HEK293 (cell line): ENCODE data around the gene RNF144A.

ENCODE experiments used
- CTCF ChIA-PET: fragments of 350-600 bp; formaldehyde crosslinking; extraction: SDS; loops from one replicate; lab custom pipeline; 2021; ENCODE audit warnings: antibody characterized with exemption; lab: Yijun Ruan, JAX
- POLR2A ChIA-PET: fragments of 300-600 bp; formaldehyde crosslinking; extraction: SDS; loops from one replicate; lab custom pipeline; 2020; ENCODE audit warnings: antibody characterized with exemption, inconsistent platforms; lab: Yijun Ruan, JAX
- H3K27ac ChIP-seq: fragments of 200-500 bp; sonication (Bioruptor generic); 2 replicates; pipeline ENCODE4 v1.5.1; 2014; ENCODE audit warnings: low read depth, low read length, control low read depth, inconsistent platforms; ENCODE audit errors: extremely low read depth
- H3K36me3 ChIP-seq, 2 experiments: fragments of 200-500 bp in 1 of 2; sonication (Bioruptor generic) in 1 of 2; 1 replicate in 1 of 2; 2 replicates in 1 of 2; pipeline ENCODE4 v1.5.1; 2014 to 2017; ENCODE audit warnings: inconsistent platforms in 2 of 2, low read length in 2 of 2; ENCODE audit not compliant: control insufficient read depth in 2 of 2, insufficient read depth in 1 of 2
- H3K4me1 ChIP-seq: fragments of 200-500 bp; sonication (Bioruptor generic); 2 replicates; pipeline ENCODE4 v1.5.1; 2014; ENCODE audit warnings: mild to moderate bottlenecking, low read length, inconsistent platforms; ENCODE audit not compliant: control insufficient read depth, insufficient read depth
- H3K4me3 ChIP-seq: 2 replicates; pipeline ENCODE4 v1.5.1; 2011; ENCODE audit warnings: low read depth, mild to moderate bottlenecking, control low read depth, low read length, moderate library complexity
- H3K9me3 ChIP-seq: fragments of 200-500 bp; sonication (Bioruptor generic); 2 replicates; pipeline ENCODE4 v1.5.1; 2014; ENCODE audit warnings: low read depth, low read length, inconsistent platforms; ENCODE audit not compliant: control insufficient read depth, insufficient read depth
- OSR2 ChIP-seq: fragments of 450-650 bp; formaldehyde crosslinking; IDR thresholded peaks from 2 replicates; pipeline ENCODE4 v1.5.1; 2016; ENCODE audit warnings: missing biosample characterization, missing genetic modification characterization
- OVOL3 ChIP-seq: fragments of 450-650 bp; formaldehyde crosslinking; IDR thresholded peaks from 2 replicates; pipeline ENCODE4 v1.5.1; 2016; ENCODE audit warnings: missing biosample characterization, missing genetic modification characterization
- TCF7L2 ChIP-seq: IDR thresholded peaks from 2 replicates; pipeline ENCODE4 v1.6.1; 2011; ENCODE audit warnings: low read depth, mild to moderate bottlenecking, inconsistent platforms, low read length, moderate library complexity, borderline replicate concordance
- ZNF112 ChIP-seq: fragments of 450-650 bp; formaldehyde crosslinking; IDR thresholded peaks from 2 replicates; pipeline ENCODE4 v1.5.0; 2017; ENCODE audit warnings: missing biosample characterization, missing genetic modification characterization
- ZNF16 ChIP-seq: fragments of 450-650 bp; formaldehyde crosslinking; IDR thresholded peaks from 2 replicates; pipeline ENCODE4 v1.5.1; 2016; ENCODE audit warnings: low read depth, missing biosample characterization, missing genetic modification characterization
- ZNF211 ChIP-seq: fragments of 450-650 bp; formaldehyde crosslinking; IDR thresholded peaks from 2 replicates; pipeline ENCODE4 v1.5.1; 2016; ENCODE audit warnings: low read depth, missing biosample characterization, missing genetic modification characterization
- ZNF223 ChIP-seq: fragments of 450-650 bp; formaldehyde crosslinking; IDR thresholded peaks from 2 replicates; pipeline ENCODE4 v1.5.1; 2016; ENCODE audit warnings: missing biosample characterization, missing genetic modification characterization
- ZNF266 ChIP-seq: fragments of 450-650 bp; formaldehyde crosslinking; IDR thresholded peaks from 2 replicates; pipeline ENCODE4 v1.5.1; 2016; ENCODE audit warnings: missing biosample characterization, missing genetic modification characterization, low read depth
- ZNF274 ChIP-seq, 2 experiments: fragments of 200-500 bp in 1 of 2; fragments of 450-650 bp in 1 of 2; sonication (Bioruptor generic) in 1 of 2; formaldehyde crosslinking in 1 of 2; IDR thresholded peaks; 2 replicates each; pipeline versions ENCODE4 v1.5.1 to v1.6.1; 2014 to 2016; ENCODE audit warnings: borderline replicate concordance in 1 of 2, inconsistent platforms in 1 of 2, low read length in 1 of 2, missing biosample characterization in 1 of 2, missing genetic modification characterization in 1 of 2
- ZNF366 ChIP-seq: fragments of 450-650 bp; formaldehyde crosslinking; conservative IDR thresholded peaks from 2 replicates; pipeline ENCODE4 v1.5.1; 2016; ENCODE audit warnings: missing biosample characterization, missing genetic modification characterization
- ZNF548 ChIP-seq: fragments of 450-650 bp; formaldehyde crosslinking; IDR thresholded peaks from 2 replicates; pipeline ENCODE4 v1.5.1; 2016; ENCODE audit warnings: missing biosample characterization, missing genetic modification characterization
- ZNF560 ChIP-seq: fragments of 450-650 bp; formaldehyde crosslinking; IDR thresholded peaks from 2 replicates; pipeline ENCODE4 v1.5.1; 2017; ENCODE audit warnings: missing biosample characterization, missing genetic modification characterization, borderline replicate concordance
- ZNF610 ChIP-seq: fragments of 450-650 bp; formaldehyde crosslinking; IDR thresholded peaks from 2 replicates; pipeline ENCODE4 v1.5.1; 2016; ENCODE audit warnings: missing biosample characterization, missing genetic modification characterization, borderline replicate concordance
- ZNF621 ChIP-seq: fragments of 450-650 bp; formaldehyde crosslinking; IDR thresholded peaks from 2 replicates; pipeline ENCODE4 v1.5.1; 2017; ENCODE audit warnings: missing biosample characterization, missing genetic modification characterization
- ZNF629 ChIP-seq: fragments of 450-650 bp; formaldehyde crosslinking; IDR thresholded peaks from 2 replicates; pipeline ENCODE4 v1.5.1; 2017; ENCODE audit warnings: missing biosample characterization, missing genetic modification characterization
- ZNF658 ChIP-seq: fragments of 450-650 bp; formaldehyde crosslinking; IDR thresholded peaks from 2 replicates; pipeline ENCODE4; 2016; ENCODE audit warnings: missing biosample characterization, missing genetic modification characterization
- ZNF768 ChIP-seq: fragments of 450-650 bp; formaldehyde crosslinking; IDR thresholded peaks from 2 replicates; pipeline ENCODE4 v1.5.1; 2018; ENCODE audit warnings: missing biosample characterization, mild to moderate bottlenecking, missing genetic modification characterization
- TF ChIP-seq, protein P1 (sequence below): fragments of 450-650 bp; formaldehyde crosslinking; IDR thresholded peaks from 2 replicates; pipeline ENCODE4 v1.5.1; 2016; ENCODE audit warnings: missing biosample characterization, missing genetic modification characterization
- TF ChIP-seq, protein P2 (sequence below): fragments of 450-650 bp; formaldehyde crosslinking; IDR thresholded peaks from 2 replicates; pipeline ENCODE4 v1.5.1; 2016; ENCODE audit warnings: missing biosample characterization, missing genetic modification characterization
- TF ChIP-seq, protein P3 (sequence below): fragments of 450-650 bp; formaldehyde crosslinking; IDR thresholded peaks from 2 replicates; pipeline ENCODE4 v1.5.1; 2017; ENCODE audit warnings: missing biosample characterization, missing genetic modification characterization

Gene RNF144A

DNA sequence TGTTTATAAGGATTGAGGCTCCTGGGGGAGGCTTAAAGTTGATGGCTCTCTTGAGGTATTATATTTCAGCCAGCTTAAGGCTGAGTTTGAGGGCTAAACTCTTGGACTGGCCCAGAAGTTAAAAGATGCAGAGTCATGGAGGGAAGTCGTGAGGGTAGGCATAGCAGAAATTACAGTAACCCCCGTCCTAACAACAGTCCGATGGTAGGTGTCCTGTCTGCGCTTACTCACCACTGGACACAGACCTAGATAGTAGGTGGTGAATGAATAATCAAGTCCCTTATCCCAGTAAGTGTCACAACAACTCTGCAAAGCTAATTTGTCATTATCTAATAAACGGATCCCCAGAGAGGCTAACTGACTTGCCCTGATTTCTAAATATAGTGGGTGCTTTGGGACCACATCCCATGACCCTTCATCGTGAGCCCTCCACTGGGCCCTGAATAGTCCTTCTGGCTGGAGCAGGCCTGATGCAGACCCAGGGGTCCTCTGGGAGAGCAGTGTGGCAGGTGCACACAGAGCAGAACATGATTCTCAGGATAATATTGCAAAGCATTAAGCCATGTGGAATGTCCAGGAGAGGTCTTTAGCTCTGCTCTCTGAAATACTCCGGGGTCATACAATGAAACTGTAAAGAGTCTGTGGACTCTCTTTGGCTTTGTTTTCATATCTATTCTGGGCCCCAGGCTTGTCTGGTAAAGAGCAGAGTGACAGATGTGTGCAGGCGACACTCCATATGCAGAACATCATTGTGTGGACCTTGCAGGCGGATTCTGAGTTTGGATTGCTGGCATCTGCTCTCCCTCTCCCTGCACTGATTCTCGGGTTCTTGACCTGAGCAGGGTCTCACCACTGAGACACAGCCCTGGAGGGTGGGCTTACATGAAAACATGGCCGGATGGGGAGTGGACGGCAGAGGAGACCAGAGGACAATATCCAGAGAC, 98.1 kb downstream of the RNF144A start (continued):
- TF ChIP-seq, protein P1, sequence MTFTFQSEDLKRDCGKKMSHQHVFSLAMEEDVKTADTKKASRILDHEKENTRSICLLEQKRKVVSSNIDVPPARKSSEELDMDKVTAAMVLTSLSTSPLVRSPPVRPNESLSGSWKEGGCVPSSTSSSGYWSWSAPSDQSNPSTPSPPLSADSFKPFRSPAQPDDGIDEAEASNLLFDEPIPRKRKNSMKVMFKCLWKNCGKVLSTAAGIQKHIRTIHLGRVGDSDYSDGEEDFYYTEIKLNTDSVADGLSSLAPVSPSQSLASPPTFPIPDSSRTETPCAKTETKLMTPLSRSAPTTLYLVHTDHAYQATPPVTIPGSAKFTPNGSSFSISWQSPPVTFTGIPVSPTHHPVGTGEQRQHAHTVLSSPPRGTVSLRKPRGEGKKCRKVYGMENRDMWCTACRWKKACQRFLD (tag by site-specific recombination), result no peak
- TF ChIP-seq ZNF658, result no peak
- TF ChIP-seq ZNF211 (tag by site-specific recombination), result no peak
- TF ChIP-seq ZNF768 (tag by site-specific recombination), result no peak
- TF ChIP-seq, protein P2, sequence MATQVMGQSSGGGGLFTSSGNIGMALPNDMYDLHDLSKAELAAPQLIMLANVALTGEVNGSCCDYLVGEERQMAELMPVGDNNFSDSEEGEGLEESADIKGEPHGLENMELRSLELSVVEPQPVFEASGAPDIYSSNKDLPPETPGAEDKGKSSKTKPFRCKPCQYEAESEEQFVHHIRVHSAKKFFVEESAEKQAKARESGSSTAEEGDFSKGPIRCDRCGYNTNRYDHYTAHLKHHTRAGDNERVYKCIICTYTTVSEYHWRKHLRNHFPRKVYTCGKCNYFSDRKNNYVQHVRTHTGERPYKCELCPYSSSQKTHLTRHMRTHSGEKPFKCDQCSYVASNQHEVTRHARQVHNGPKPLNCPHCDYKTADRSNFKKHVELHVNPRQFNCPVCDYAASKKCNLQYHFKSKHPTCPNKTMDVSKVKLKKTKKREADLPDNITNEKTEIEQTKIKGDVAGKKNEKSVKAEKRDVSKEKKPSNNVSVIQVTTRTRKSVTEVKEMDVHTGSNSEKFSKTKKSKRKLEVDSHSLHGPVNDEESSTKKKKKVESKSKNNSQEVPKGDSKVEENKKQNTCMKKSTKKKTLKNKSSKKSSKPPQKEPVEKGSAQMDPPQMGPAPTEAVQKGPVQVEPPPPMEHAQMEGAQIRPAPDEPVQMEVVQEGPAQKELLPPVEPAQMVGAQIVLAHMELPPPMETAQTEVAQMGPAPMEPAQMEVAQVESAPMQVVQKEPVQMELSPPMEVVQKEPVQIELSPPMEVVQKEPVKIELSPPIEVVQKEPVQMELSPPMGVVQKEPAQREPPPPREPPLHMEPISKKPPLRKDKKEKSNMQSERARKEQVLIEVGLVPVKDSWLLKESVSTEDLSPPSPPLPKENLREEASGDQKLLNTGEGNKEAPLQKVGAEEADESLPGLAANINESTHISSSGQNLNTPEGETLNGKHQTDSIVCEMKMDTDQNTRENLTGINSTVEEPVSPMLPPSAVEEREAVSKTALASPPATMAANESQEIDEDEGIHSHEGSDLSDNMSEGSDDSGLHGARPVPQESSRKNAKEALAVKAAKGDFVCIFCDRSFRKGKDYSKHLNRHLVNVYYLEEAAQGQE, result no peak
- TF ChIP-seq ZNF560, result no peak
- TF ChIP-seq ZNF266 (tag by site-specific recombination), result no peak

DNA sequence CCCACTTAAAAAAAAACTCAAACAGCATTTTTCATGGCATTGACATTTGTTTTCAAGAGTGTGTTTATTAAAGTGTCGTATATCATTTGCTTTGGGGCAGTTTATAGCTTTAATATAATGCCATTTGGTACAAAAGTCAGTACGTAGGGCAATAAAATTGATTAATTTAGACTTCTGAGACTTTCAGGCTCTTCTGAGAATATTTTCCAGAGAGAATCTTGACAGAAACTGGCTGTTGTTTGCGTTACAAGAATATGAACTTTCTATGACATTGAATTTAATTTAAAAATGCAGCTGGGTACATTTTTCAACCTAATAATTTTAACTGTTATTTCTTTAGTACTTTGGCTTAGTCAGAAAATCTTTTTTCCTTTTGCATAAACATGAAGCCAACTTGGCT, 98.9 kb downstream of the RNF144A start:
- no peak for TF ChIP-seq ZNF366 (tag by site-specific recombination)
- TF ChIP-seq, protein P3, sequence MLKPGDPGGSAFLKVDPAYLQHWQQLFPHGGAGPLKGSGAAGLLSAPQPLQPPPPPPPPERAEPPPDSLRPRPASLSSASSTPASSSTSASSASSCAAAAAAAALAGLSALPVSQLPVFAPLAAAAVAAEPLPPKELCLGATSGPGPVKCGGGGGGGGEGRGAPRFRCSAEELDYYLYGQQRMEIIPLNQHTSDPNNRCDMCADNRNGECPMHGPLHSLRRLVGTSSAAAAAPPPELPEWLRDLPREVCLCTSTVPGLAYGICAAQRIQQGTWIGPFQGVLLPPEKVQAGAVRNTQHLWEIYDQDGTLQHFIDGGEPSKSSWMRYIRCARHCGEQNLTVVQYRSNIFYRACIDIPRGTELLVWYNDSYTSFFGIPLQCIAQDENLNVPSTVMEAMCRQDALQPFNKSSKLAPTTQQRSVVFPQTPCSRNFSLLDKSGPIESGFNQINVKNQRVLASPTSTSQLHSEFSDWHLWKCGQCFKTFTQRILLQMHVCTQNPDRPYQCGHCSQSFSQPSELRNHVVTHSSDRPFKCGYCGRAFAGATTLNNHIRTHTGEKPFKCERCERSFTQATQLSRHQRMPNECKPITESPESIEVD (tag by site-specific recombination), result 0 out of 2 replicates have a peak, but pooled peaks have one; percentile 8
- TF ChIP-seq, all 188 proteins: peak for 1
- no peak overlapping the region for H3K4me3 ChIP-seq
- ChIA-PET POLR2A (no interaction called here), CTCF (interaction anchor here (0.6 kb wide), 1 partner anchor 1833 kb away, joined by 3 read pairs; no protein-coding TSS in a partner anchor)
- H3K27ac ChIP-seq, result no peak overlapping the region
- H3K9me3 ChIP-seq, result no peaks in the 10 kb centered on the region
- 0 out of 2 replicates have a peak, but pooled peaks cover 5% of the 10 kb centered on the region for H3K4me1 ChIP-seq
- H3K36me3 ChIP-seq, result peaks cover 0 to 8% of the 10 kb centered on the region in 2 experiments; a peak in 1 of 3 replicates

DNA sequence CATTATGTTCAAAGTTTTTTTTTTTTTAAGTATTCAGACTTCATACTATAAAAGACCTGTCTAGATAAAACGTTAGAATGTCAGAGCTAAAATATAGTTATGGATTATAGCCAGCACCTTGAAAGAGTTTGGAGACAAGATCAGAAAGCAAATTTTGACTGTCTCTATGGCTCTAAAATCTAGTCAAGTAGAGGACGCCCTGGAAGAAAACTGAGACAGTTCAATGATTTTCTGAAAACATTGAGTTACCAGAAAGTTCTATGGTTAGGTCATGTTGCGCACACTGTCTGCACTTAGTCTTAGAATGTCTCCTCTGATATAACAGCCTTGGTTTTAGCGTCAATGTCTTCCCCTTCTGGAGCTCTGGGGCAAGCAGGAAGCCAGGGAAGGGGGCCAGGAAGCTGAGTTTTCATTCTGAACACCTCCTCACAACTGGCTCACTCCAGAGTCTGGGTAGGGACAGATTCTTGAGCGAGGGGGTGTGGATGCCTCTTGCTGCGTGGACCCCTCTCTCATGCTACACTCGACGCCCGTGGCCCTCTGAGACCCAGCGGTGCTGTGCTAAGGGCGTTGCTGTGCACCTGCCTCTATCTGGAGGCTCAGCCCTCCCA, 99.5 kb downstream of the RNF144A start:
- no peak for TF ChIP-seq ZNF274 (IDR thresholded peaks at IDR 0.05; ENCODE audit: low read length)
- TF ChIP-seq ZNF274 (tag by site-specific recombination; IDR thresholded peaks at IDR 0.05; ENCODE audit: borderline replicate concordance), result no peak
- no peak for TF ChIP-seq ZNF560
- no peak for TF ChIP-seq ZNF112 (tag by site-specific recombination)
- no peak for TF ChIP-seq ZNF548 (tag by site-specific recombination)
- no peak for TF ChIP-seq TCF7L2
- no peak for TF ChIP-seq ZNF16
- TF ChIP-seq ZNF629 (tag by site-specific recombination), result no peak
- TF ChIP-seq ZNF223 (tag by site-specific recombination), result no peak
- no peak for TF ChIP-seq OSR2 (tag by site-specific recombination)
- no peak for TF ChIP-seq ZNF610
- no peak for TF ChIP-seq OVOL3 (tag by site-specific recombination)
- TF ChIP-seq ZNF621 (tag by site-specific recombination), result no peak
- TF ChIP-seq, all 188 proteins: peak for 0
- CTCF ChIA-PET, result interaction anchor here (0.6 kb wide), 1 partner anchor 1832 kb away, joined by 3 read pairs; no protein-coding TSS in a partner anchor
- 0 out of 2 replicates have a peak, but pooled peaks cover 5% of the 10 kb centered on the region for H3K4me1 ChIP-seq

More for the DNA sequence above, 99.5 kb downstream of the RNF144A start:
- no peak overlapping the region for H3K27ac ChIP-seq
- H3K36me3 ChIP-seq, result peaks cover 0 to 8% of the 10 kb centered on the region in 2 experiments; a peak in 1 of 3 replicates
- POLR2A ChIA-PET, result no interaction called here
- H3K4me3 ChIP-seq, result no peak overlapping the region
- H3K9me3 ChIP-seq, result no peaks in the 10 kb centered on the region
